CD14-positive monocyte (primary cell): ENCODE data around the gene NEO1. TPM values are rescaled to one million over a fixed set of nuclear protein-coding genes. Genes with fewer than 3 reads are reported as not detected.

Experiments used
- DNase-seq, 3 donors: peaks; one replicate each; pipeline ENCODE4 v3.0.0-alpha.2; 2011 to 2022
- H2AFZ ChIP-seq: 2 replicates; pipeline ENCODE4 v1.6.0; 2012; ENCODE audit warnings: mild to moderate bottlenecking, low read depth, low read length, inconsistent platforms; ENCODE audit not compliant: insufficient read depth, poor library complexity, severe bottlenecking
- H3K27ac ChIP-seq, 2 donors: 1 replicate in 1 of 2; 2 replicates in 1 of 2; pipeline ENCODE4 v1.5.1; 2012 to 2013; ENCODE audit warnings: low read length in 2 of 2, control low read depth in 1 of 2, inconsistent platforms in 1 of 2, low read depth in 1 of 2, mild to moderate bottlenecking in 1 of 2
- H3K27me3 ChIP-seq, 2 donors: one replicate each; pipeline versions ENCODE4 v1.6.0 to v1.6.1; 2011 to 2013; ENCODE audit warnings: low read length in 2 of 2; ENCODE audit not compliant: control insufficient read depth in 2 of 2, insufficient read depth in 2 of 2
- H3K36me3 ChIP-seq, 2 donors: replicated peaks in 1 of 2; 1 replicate in 1 of 2; 2 replicates in 1 of 2; pipeline versions ENCODE4 v1.5.1 to v1.6.1; 2012 to 2013; ENCODE audit warnings: low read length in 2 of 2, control low read depth in 1 of 2, inconsistent platforms in 1 of 2, mild to moderate bottlenecking in 1 of 2; ENCODE audit not compliant: insufficient read depth in 2 of 2, control insufficient read depth in 1 of 2
- H3K4me1 ChIP-seq, 2 donors: 1 replicate in 1 of 2; 2 replicates in 1 of 2; pipeline versions ENCODE4 v1.5.1 to v1.6.1; 2012 to 2013; ENCODE audit warnings: low read length in 2 of 2, control low read depth in 1 of 2, inconsistent platforms in 1 of 2, mild to moderate bottlenecking in 1 of 2, moderate library complexity in 1 of 2; ENCODE audit not compliant: insufficient read depth in 2 of 2, control insufficient read depth in 1 of 2
- H3K4me2 ChIP-seq: replicated peaks from 2 replicates; pipeline ENCODE3; 2012; ENCODE audit warnings: low read length, moderate library complexity, mild to moderate bottlenecking; ENCODE audit not compliant: poor library complexity, severe bottlenecking; ENCODE audit errors: extremely low read depth
- H3K4me3 ChIP-seq, 3 experiments: fragments of 200-600 bp in 1 of 3; sonication (generic) in 1 of 3; replicated peaks in 1 of 3; 1 replicate in 2 of 3; 2 replicates in 1 of 3; pipeline ENCODE4 v1.5.1; 2011 to 2013; ENCODE audit warnings: low read length in 3 of 3, mild to moderate bottlenecking in 3 of 3, control low read depth in 2 of 3, low read depth in 2 of 3, inconsistent platforms in 1 of 3, moderate library complexity in 1 of 3
- H3K79me2 ChIP-seq: 2 replicates; pipeline ENCODE4 v1.6.0; 2012; ENCODE audit warnings: mild to moderate bottlenecking, control low read depth, inconsistent platforms, low read length, moderate library complexity; ENCODE audit not compliant: insufficient read depth
- H3K9ac ChIP-seq: 2 replicates; pipeline ENCODE4 v1.6.0; 2017; ENCODE audit warnings: low read length, mild to moderate bottlenecking; ENCODE audit not compliant: insufficient read depth, poor library complexity, severe bottlenecking
- H3K9me3 ChIP-seq, 2 donors: replicated peaks in 1 of 2; 1 replicate in 1 of 2; 2 replicates in 1 of 2; pipeline versions ENCODE4 v1.5.1 to v1.6.1; 2012 to 2013; ENCODE audit warnings: low read length in 2 of 2, control low read depth in 1 of 2; ENCODE audit not compliant: control insufficient read depth in 1 of 2, insufficient read depth in 1 of 2
- H4K20me1 ChIP-seq: 2 replicates; pipeline ENCODE4 v1.6.0; 2012; ENCODE audit warnings: mild to moderate bottlenecking, low read length, control low read depth, moderate library complexity; ENCODE audit not compliant: insufficient read depth
- H3K27ac Mint-ChIP-seq, 7 donors: one replicate each; pipeline ENCODE4 v1.8.0; 2020; ENCODE audit warnings: mild to moderate bottlenecking in 7 of 7, mixed read lengths in 7 of 7, moderate library complexity in 6 of 7, inconsistent platforms in 2 of 7
- H3K27me3 Mint-ChIP-seq, 3 donors: one replicate each; pipeline ENCODE4 v1.8.0; 2021 to 2022; ENCODE audit warnings: low read depth in 3 of 3, mild to moderate bottlenecking in 3 of 3, mixed read lengths in 3 of 3, moderate library complexity in 3 of 3, inconsistent platforms in 1 of 3
- H3K36me3 Mint-ChIP-seq, 2 donors: one replicate each; pipeline ENCODE4 v1.8.0; 2020; ENCODE audit warnings: mixed read lengths in 2 of 2, inconsistent platforms in 1 of 2, mild to moderate bottlenecking in 1 of 2
- H3K4me1 Mint-ChIP-seq: one replicate; pipeline ENCODE4 v1.8.0; 2020; ENCODE audit warnings: mild to moderate bottlenecking, mixed read lengths
- H3K4me3 Mint-ChIP-seq, 2 donors: one replicate each; pipeline ENCODE4 v1.8.0; 2020; ENCODE audit warnings: mild to moderate bottlenecking in 2 of 2, mixed read lengths in 2 of 2, moderate library complexity in 1 of 2
- H3K9me3 Mint-ChIP-seq, 7 donors: one replicate each; pipeline ENCODE4 v1.8.0; 2020 to 2022; ENCODE audit warnings: mixed read lengths in 7 of 7, mild to moderate bottlenecking in 6 of 7, moderate library complexity in 6 of 7, inconsistent platforms in 2 of 7
- whole genome bisulfite sequencing: methylation state at CpG from one replicate; pipeline ENCODE4 v1.1.5; 2013; ENCODE audit warnings: missing lambda C conversion rate; ENCODE audit not compliant: insufficient coverage; 5-methylcytosine and 5-hydroxymethylcytosine counted together
- intact Hi-C, 2 donors: fragments of 100-400 bp; cut with micrococcal nuclease; formaldehyde crosslinking; loops; one replicate each; pipeline versions ENCODE4 v1.15.0 to v1.15.1; 2023
- polyA plus RNA-seq, 3 donors: library from polyadenylated mRNA; depleted of rRNA in 1 of 3; unstranded in 2 of 3; stranded (reverse) in 1 of 3; fragments of 300-500 nt in 2 of 3; fragments of >200 nt in 1 of 3; fragmentation: Illumina TruSeq in 2 of 3; gene quantifications; 1 replicate in 2 of 3; 2 replicates in 1 of 3; pipeline ENCODE4 v1.2.3, GENCODE V29; 2012 to 2021
- TF ChIP-seq, protein P1 (sequence below): fragments of 200-600 bp; IDR thresholded peaks from one replicate; pipeline ENCODE4 v1.8.0; 2022; ENCODE audit warnings: antibody characterized with exemption, mild to moderate bottlenecking

Gene NEO1
- polyA plus RNA-seq, 3 donors: 0.03 to 0.06 TPM; not detected in 1

DNA sequence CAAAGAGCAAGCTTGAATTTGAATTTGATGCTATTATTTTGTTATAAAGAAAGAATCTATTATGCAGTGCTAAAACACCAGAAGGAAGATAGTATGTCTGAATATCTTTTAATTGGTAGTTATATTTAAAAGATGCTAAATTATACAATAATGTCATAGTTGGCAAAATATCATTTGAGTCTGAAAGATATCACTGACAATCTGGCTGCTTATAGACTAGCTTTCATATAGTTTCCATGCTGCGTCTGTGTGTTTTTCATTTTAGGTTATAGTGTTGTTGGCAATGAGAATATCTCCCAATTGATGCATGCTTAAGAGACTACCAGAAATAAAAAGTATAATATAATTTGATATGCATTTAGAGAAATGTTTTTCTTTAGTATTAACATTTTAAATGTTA is 142.9 kb downstream of the NEO1 start:
- no peak overlapping the region for H3K9ac ChIP-seq
- no CpG with 5 or more reads among the region's 1 CpG for WGBS
- TF ChIP-seq, protein P1, sequence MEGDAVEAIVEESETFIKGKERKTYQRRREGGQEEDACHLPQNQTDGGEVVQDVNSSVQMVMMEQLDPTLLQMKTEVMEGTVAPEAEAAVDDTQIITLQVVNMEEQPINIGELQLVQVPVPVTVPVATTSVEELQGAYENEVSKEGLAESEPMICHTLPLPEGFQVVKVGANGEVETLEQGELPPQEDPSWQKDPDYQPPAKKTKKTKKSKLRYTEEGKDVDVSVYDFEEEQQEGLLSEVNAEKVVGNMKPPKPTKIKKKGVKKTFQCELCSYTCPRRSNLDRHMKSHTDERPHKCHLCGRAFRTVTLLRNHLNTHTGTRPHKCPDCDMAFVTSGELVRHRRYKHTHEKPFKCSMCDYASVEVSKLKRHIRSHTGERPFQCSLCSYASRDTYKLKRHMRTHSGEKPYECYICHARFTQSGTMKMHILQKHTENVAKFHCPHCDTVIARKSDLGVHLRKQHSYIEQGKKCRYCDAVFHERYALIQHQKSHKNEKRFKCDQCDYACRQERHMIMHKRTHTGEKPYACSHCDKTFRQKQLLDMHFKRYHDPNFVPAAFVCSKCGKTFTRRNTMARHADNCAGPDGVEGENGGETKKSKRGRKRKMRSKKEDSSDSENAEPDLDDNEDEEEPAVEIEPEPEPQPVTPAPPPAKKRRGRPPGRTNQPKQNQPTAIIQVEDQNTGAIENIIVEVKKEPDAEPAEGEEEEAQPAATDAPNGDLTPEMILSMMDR: no peak

DNA sequence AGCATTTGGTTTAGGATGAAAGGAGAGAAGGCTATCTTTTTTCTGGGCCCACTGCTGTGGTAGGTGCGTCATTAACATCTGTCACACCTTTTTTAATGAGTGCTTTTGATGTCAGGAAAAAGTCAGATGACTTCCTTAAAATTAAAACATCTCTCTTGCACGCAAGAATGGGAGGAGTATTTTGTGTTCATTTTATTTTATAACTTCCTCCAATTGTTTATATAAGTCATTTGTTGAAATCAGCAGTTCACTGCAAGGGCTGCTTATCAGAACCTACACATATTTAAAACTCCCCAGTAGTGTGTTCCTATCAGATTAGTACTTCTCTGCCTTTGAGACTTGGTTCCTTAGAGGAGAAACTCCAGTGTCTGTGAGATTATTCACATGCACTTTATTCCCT is 143.8 kb downstream of the NEO1 start:
- peaks cover 4 to 29% (median 11%) of the 10 kb centered on the region in 3 donors for H3K27me3 Mint-ChIP-seq
- intact Hi-C loops: no loop called here
- H3K27ac Mint-ChIP-seq: no peak overlapping the region

More for the DNA sequence above, 142.9 kb downstream of the NEO1 start:
- H3K4me1 Mint-ChIP-seq: peaks cover 2% of the 10 kb centered on the region
- Histone ChIP-seq H3K4me2 (no peak overlapping the region), H3K4me1 (no peaks in the 10 kb centered on the region), H3K9me3 (no peaks in the 10 kb centered on the region), H4K20me1 (no peaks in the 10 kb centered on the region), H2AFZ (no peak overlapping the region), H3K36me3 (no peaks in the 10 kb centered on the region), H3K27me3 (peaks cover 10 to 11% of the 10 kb centered on the region in 2 donors), H3K27ac (no peak overlapping the region), H3K79me2 (no peaks in the 10 kb centered on the region), H3K4me3 (no peak overlapping the region)
- H3K36me3 Mint-ChIP-seq: no peaks in the 10 kb centered on the region
- no peak for DNase-seq
- no peak overlapping the region for H3K27ac Mint-ChIP-seq
- H3K27me3 Mint-ChIP-seq: peaks cover 4 to 27% (median 9%) of the 10 kb centered on the region in 3 donors
- H3K4me3 Mint-ChIP-seq: no peak overlapping the region
- intact Hi-C loops: no loop called here
- H3K9me3 Mint-ChIP-seq: peaks cover 0 to 2% (median 0%) of the 10 kb centered on the region in 7 donors

More for the DNA sequence above, 143.8 kb downstream of the NEO1 start:
- Mint-ChIP-seq H3K4me3 (no peak overlapping the region), H3K36me3 (no peaks in the 10 kb centered on the region), H3K4me1 (no peaks in the 10 kb centered on the region), H3K9me3 (peaks cover 0 to 3% (median 0%) of the 10 kb centered on the region in 7 donors)
- TF ChIP-seq, protein P1: no peak
- Histone ChIP-seq H4K20me1 (no peaks in the 10 kb centered on the region), H3K27me3 (peaks cover 10 to 11% of the 10 kb centered on the region in 2 donors), H3K79me2 (no peaks in the 10 kb centered on the region), H3K9me3 (no peaks in the 10 kb centered on the region), H3K4me2 (no peak overlapping the region), H2AFZ (no peak overlapping the region), H3K36me3 (no peaks in the 10 kb centered on the region), H3K4me1 (no peaks in the 10 kb centered on the region), H3K4me3 (no peak overlapping the region), H3K27ac (no peak overlapping the region), H3K9ac (no peak overlapping the region)
- DNase-seq: no peak
- no CpG with 5 or more reads among the region's 2 CpGs for WGBS
